ENCODE results near the gene TACC2. TPM values are rescaled to one million over a fixed set of nuclear protein-coding genes. Genes with fewer than 3 reads are reported as not detected.

The TACC2 gene
- total RNA-seq, 4 donors from 2014 or later = 95.9 to 122 (median 114) TPM

DNA sequence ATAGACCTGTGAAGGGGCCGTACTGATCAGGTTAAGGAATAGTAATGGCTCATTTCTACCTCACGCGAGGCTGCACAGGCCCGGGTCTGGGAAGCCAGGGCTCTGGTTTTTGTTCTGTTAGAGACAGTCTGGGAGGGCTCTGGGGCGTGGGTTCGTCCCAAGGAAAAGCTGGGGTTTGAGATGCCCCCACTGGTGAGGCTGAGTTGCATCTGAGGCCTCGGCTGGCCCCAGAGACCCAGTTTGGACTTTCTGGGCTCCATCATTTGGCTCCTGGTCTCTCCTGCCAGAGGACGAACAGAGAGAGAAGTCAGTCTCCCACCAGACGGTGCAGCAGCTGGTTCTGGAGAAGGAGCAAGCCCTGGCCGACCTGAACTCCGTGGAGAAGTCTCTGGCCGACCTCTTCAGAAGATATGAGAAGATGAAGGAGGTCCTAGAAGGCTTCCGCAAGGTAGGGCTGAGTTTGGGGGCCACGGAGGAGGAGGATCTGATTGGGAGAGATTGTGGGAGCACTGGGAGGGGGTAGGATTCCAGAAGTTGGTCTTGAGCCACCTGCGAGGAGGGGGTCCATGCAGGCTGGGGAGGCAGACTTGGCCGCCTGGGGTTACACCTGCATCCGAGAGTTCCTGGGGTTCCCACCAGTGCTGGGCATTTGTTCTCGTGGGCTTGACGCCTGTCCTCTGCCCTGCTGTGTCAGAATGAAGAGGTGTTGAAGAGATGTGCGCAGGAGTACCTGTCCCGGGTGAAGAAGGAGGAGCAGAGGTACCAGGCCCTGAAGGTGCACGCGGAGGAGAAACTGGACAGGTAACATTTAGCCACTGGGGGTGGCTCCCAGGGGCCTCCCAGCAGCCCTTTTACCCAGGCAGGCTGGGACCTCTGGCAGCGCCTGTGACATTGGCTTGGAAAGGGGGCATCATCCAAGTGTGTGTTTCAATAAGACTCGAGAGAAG is 259.7 kb downstream of the TACC2 start:
- intact Hi-C loops (cut with DNase I) = loop anchor here (10.0 kb wide), 1 partner anchor 54 kb away; no protein-coding TSS in a partner anchor
- H3K36me3 ChIP-seq = peaks cover 19 to 33% of the 10 kb centered on the region in 2 donors
- no peak overlapping the region for H3K27ac ChIP-seq
- no peaks in the 10 kb centered on the region for H3K27me3 ChIP-seq
- DNase-seq = no peak
- 96 to 97% methylated on average over 21 to 25 of the region's 25 CpGs for WGBS, 2 donors
- H3K4me3 ChIP-seq (replicated peaks in 1 of 3) = no peak overlapping the region
- no peaks in the 10 kb centered on the region for H3K9me3 ChIP-seq
- H3K4me1 ChIP-seq = peaks cover 10 to 21% of the 10 kb centered on the region in 2 donors
- no peak for TF ChIP-seq POLR2A (IDR thresholded peaks at IDR 0.05)
- TF ChIP-seq, protein P1, sequence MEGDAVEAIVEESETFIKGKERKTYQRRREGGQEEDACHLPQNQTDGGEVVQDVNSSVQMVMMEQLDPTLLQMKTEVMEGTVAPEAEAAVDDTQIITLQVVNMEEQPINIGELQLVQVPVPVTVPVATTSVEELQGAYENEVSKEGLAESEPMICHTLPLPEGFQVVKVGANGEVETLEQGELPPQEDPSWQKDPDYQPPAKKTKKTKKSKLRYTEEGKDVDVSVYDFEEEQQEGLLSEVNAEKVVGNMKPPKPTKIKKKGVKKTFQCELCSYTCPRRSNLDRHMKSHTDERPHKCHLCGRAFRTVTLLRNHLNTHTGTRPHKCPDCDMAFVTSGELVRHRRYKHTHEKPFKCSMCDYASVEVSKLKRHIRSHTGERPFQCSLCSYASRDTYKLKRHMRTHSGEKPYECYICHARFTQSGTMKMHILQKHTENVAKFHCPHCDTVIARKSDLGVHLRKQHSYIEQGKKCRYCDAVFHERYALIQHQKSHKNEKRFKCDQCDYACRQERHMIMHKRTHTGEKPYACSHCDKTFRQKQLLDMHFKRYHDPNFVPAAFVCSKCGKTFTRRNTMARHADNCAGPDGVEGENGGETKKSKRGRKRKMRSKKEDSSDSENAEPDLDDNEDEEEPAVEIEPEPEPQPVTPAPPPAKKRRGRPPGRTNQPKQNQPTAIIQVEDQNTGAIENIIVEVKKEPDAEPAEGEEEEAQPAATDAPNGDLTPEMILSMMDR (IDR thresholded peaks at IDR 0.05) = no peak

DNA sequence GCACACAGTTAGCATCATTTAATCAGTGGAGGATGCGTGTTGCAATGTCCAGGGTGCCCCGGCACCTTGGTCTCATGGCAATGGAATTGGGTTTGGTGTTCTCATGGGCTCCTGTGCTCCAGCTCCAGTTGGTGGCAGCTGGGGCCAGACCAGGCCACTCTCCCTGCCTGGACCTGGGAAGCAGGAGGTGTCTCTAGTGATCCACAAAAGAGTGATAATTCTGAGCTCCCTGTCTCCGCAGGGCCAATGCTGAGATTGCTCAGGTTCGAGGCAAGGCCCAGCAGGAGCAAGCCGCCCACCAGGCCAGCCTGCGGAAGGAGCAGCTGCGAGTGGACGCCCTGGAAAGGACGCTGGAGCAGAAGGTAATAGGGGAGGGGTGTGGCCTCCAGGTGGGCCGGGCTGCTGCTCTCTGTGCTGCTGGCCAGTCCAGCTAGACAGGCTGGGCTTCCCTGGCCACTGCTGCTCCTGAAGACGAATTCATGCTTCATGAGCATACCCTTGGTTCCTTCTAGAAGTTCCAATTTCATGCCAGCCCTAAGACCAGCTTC is 260.4 kb downstream of the TACC2 start:
- DNase-seq = no peak
- intact Hi-C loops (cut with DNase I) = loop anchor here (10.0 kb wide), 1 partner anchor 55 kb away; no protein-coding TSS in a partner anchor
- WGBS, 2 donors = 92 to 93% methylated on average over 11 of the region's 11 CpGs
- no peak overlapping the region for H3K4me3 ChIP-seq (replicated peaks in 1 of 3)
- H3K27me3 ChIP-seq = no peaks in the 10 kb centered on the region
- H3K9me3 ChIP-seq = no peaks in the 10 kb centered on the region
- peaks cover 10 to 15% of the 10 kb centered on the region in 2 donors for H3K4me1 ChIP-seq
- H3K36me3 ChIP-seq = peaks cover 19 to 39% of the 10 kb centered on the region in 2 donors
- TF ChIP-seq, protein P1 (IDR thresholded peaks at IDR 0.05) = no peak
- TF ChIP-seq POLR2A (IDR thresholded peaks at IDR 0.05) = no peak
- H3K27ac ChIP-seq = no peak overlapping the region

DNA sequence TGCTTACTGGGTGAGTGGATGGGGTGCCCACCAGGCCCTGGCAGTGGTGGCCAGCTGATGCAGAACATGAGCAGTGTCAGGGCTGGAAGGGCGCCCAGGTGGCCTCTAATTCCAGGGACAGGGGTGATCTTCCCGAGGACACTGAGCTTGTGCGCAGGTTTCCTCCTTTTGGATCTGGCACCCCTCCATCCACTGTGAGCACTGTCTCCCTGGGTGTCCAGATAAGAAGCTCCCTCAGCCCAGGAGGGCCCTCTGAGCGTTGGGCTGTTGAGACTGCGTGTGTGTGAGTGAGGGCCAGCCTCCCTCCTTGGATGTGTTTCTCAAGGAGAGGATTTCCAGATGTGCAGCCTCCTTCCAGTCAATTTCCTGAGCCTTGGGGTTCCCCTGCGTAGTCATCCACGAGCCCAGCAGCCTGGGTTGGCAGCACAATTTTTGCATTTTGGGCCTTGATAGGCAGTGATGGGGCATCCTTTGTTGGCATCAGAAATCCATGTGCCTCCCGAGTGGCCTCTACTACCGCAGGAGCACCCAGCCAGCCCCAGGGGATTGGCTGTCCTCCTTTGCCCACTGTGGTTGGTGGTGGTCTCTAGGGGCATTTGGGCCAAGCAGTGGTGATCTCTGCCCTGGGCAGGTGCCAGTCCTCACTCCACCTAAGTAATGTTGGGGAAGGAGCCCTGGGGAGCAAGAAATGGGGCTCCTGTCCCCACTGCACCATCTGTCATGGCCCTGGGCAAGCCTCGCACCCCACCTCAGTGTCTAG is 261.2 kb downstream of the TACC2 start:
- intact Hi-C loops (cut with DNase I) = loop anchor here (10.0 kb wide), 1 partner anchor 55 kb away; no protein-coding TSS in a partner anchor
- H3K4me3 ChIP-seq (replicated peaks in 1 of 3) = no peak overlapping the region
- H3K9me3 ChIP-seq = no peaks in the 10 kb centered on the region
- TF ChIP-seq, protein P1 (IDR thresholded peaks at IDR 0.05) = no peak
- 90 to 91% methylated on average over 10 of the region's 10 CpGs for WGBS, 2 donors
- DNase-seq = no peak
- no peaks in the 10 kb centered on the region for H3K27me3 ChIP-seq
- peaks cover 7% of the 10 kb centered on the region in 2 donors for H3K4me1 ChIP-seq
- peaks cover 19 to 41% of the 10 kb centered on the region in 2 donors for H3K36me3 ChIP-seq
- no peak overlapping the region for H3K27ac ChIP-seq

DNA sequence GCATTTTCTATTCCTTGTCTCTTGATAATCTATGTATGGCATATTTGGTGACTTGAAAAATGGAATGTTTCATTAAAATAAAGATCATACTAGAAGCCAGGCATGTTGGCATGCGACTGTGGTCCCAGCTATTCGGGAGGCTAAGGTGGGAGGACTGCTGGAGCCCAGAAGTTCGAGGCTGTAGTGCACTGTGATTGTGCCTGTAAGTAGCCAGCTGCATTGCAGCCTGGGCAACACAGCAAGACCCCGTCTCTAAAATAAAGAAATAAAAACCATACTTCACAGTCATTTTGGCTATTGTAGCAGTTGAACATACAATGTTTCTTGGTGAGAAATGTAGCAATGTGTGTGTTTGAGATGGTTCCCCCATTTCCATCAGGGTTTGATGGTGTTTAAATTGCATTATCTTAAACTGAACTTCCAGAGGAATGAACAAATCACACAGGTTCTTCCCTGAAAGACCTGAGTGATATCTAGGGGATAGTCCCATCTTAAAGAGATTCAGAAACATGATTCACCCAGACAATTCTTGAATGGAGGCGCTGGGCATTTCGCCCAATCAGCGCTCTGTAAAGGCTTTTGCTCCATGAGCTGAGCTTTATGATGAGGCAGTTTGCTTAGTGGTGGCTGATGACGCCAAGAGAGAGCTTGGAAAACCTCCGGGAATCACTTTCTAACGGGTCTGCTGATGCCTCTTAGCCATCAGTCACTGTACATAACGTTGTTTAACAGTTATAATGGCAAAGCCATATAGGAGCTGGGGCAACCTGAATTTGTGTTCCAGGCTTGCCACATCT is 262.7 kb downstream of the TACC2 start:
- no peaks in the 10 kb centered on the region for H3K9me3 ChIP-seq
- intact Hi-C loops (cut with DNase I) = no loop called here
- TF ChIP-seq, protein P1 (IDR thresholded peaks at IDR 0.05) = no peak
- TF ChIP-seq POLR2A (IDR thresholded peaks at IDR 0.05) = no peak
- no peak overlapping the region for H3K27ac ChIP-seq
- 90 to 92% methylated on average over 11 of the region's 11 CpGs for whole genome bisulfite sequencing, 2 donors
- DNase-seq = no peak
- H3K4me1 ChIP-seq = no peaks in the 10 kb centered on the region
- H3K36me3 ChIP-seq = peaks cover 19 to 41% of the 10 kb centered on the region in 2 donors
- H3K4me3 ChIP-seq (replicated peaks in 1 of 3) = no peak overlapping the region
- no peaks in the 10 kb centered on the region for H3K27me3 ChIP-seq

Measured in thyroid gland (tissue), 4 donors.